Measurements from ENCODE around the gene NBEA.
"Not testable (repeated sequence)": the region's sequence is repeated elsewhere in the genome, so short reads cannot be mapped to it uniquely, and the experiment has no call there.

NBEA gene, protein sequence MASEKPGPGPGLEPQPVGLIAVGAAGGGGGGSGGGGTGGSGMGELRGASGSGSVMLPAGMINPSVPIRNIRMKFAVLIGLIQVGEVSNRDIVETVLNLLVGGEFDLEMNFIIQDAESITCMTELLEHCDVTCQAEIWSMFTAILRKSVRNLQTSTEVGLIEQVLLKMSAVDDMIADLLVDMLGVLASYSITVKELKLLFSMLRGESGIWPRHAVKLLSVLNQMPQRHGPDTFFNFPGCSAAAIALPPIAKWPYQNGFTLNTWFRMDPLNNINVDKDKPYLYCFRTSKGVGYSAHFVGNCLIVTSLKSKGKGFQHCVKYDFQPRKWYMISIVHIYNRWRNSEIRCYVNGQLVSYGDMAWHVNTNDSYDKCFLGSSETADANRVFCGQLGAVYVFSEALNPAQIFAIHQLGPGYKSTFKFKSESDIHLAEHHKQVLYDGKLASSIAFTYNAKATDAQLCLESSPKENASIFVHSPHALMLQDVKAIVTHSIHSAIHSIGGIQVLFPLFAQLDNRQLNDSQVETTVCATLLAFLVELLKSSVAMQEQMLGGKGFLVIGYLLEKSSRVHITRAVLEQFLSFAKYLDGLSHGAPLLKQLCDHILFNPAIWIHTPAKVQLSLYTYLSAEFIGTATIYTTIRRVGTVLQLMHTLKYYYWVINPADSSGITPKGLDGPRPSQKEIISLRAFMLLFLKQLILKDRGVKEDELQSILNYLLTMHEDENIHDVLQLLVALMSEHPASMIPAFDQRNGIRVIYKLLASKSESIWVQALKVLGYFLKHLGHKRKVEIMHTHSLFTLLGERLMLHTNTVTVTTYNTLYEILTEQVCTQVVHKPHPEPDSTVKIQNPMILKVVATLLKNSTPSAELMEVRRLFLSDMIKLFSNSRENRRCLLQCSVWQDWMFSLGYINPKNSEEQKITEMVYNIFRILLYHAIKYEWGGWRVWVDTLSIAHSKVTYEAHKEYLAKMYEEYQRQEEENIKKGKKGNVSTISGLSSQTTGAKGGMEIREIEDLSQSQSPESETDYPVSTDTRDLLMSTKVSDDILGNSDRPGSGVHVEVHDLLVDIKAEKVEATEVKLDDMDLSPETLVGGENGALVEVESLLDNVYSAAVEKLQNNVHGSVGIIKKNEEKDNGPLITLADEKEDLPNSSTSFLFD (N-terminal part only)

GRCh38 chr13:34941835-34942731, at the start of gene NBEA:
TSS of gene NBEA (plus strand) at chr13:34942270. CDS start at chr13:34942821, 551 bp downstream.
- peak; percentile 86 for DNase-seq

DNA sequence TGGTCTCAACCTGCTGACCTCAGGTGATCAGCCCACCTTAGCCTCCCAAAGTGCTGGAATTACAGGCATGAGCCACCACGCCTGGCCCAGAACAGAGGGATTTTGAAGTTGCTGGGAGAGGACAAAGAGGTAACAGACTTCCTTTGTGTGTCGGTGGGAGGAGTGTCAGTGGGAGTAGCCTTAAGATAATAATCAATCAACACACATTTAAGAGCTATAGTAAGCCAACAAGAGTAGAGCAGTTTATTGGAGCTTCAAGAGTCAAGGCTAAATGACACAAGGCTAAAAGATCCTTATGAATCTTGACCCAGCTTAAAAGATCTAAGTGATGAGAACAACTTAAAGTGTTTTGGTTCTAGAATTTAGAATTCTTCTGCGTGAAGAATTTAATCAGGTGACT, 47.3 kb upstream of the NBEA start:
- DNase-seq, result no peak

GRCh38 chr13:34897220-34897619, 44.9 kb upstream of the NBEA start:
- DNase-seq, result no peak

- no peak for DNase-seq
Measured at GRCh38 chr13:34899888-34900287, 42.2 kb upstream of the NBEA start.

DNA sequence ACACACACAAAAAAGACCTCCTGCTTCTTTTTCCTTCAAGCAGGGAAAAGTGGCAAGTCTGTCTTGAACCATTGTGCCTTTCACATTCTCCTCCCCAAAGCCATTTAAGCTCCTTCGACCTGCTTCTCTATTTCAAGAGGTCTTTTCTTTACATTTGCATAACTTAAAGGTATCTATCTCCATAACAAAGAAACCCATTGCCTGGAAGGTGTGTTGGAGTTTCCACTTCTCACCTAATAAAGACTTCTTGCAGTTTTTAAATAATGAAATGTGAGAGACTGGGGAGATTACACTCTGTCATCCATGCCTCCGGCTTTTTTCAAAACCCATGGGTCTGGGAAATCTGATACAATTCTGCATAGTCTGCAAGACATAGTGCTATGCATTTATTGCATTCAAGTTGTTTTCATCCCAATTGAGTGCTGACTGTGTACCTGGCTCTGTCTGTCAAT, 41.8 kb upstream of the NBEA start:
- DNase-seq, result no peak

- DNase-seq, result peak; percentile 2
Measured at GRCh38 chr13:34901572-34901971, 40.5 kb upstream of the NBEA start.

DNA sequence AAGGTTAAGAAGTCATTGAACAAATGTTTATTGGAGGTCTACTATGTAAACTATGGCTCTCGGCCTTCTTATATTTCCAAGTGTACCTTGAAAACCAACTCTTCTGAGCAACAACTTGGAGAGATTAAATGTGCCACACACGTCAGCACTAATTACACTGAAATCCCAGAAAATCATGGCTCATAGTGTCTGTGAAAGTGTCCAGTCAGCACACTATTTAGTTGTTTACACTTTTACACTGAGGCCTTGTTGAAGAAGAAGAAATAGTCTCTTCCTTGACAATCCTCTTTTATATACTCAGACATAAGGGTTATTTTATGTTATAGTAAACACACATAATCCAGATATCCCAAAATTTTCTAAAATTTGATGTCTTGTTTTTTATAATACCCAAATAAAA, 30.9 kb upstream of the NBEA start:
- DNase-seq, result no peak

DNA sequence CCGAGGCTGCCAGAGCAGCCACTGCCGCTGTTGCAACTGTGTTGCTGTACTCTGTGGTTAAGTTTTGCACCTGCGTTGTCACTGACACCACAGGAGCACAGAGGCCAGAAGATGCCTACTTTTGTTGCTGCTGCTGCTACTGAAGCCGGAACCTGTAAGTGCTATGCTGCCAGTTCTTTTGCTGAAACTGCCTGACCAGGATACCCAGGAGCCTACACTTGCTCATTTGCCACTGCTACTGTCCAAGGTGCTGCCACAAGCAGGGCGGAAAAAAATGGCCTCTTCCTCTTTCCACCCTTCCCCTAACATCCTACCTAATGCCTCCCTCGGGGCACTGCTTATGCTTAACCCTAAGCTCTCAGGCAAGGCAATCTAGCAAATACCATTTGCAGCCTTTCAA, 29.0 kb upstream of the NBEA start:
- DNase-seq, result no peak

DNA sequence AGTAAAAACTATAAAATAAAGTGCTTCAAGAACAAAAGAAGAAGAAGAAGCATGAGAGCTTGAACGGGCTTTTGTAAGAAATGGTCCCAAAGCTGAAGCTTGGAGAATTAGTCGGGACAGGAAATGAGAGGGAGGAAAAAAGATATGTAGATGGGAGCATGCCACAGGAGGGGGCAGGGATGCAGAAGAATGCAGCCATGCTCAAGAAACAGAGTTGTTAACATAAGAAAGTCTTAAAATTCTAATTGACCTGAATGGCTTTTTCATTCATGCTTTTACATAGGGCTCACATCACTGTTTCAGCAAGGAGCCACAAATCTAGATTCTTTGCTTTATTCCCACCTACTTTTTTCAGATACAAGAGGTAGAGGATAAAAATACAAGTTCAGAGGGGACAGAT, 27.7 kb upstream of the NBEA start:
- no peak for DNase-seq

GRCh38 chr13:34926508-34926907, 15.6 kb upstream of the NBEA start:
- no peak for DNase-seq

GRCh38 chr13:34928676-34929075, 13.4 kb upstream of the NBEA start:
- DNase-seq, result not testable (repeated sequence)

- no peak for DNase-seq
Measured at GRCh38 chr13:34931572-34931971, 10.5 kb upstream of the NBEA start.

GRCh38 chr13:34933349-34933748, 8.7 kb upstream of the NBEA start:
- no peak for DNase-seq

GRCh38 chr13:34933786-34934185, 8.3 kb upstream of the NBEA start:
- DNase-seq, result no peak

GRCh38 chr13:34935841-34936240, 6.2 kb upstream of the NBEA start:
- no peak for DNase-seq

DNA sequence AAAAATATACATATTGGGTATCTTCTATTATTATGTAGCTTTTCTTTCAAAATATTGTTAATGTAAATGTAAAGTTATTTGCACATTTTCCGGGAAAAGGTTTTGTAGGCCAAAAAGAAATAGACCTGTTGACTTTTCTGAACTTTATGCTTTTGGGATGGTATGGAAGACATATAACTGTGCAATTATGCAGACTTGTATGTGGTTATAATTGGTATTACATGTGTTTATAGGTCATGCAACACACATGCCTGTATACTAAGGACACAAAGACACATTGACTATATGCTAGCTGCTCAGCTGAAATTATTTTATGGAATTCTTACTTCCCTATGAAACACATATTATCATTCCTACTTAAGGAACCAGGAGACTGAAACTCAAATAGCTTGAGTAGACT, 2.3 kb upstream of the NBEA start:
- DNase-seq, result no peak

DNA sequence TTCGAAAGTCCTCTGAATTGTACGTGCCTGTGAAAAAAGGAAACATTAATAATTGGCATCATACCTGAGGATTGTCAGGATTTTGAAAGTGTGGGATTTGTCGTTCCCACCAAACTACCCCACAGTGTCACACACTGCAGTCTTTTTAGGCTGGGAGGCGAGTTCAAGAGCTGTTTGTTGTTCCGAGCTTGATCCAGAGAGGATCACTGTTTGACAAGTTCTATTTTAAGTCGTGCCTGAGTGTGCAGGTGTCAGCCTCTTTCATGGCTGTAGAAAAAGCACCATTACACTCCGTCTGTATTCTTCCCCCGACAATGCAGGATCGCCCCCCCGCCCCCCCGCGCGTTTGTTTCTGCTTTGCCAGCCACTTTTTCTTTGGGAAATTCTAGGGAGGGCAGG, 635 bp upstream of the NBEA start:
- DNase-seq, result no peak

DNA sequence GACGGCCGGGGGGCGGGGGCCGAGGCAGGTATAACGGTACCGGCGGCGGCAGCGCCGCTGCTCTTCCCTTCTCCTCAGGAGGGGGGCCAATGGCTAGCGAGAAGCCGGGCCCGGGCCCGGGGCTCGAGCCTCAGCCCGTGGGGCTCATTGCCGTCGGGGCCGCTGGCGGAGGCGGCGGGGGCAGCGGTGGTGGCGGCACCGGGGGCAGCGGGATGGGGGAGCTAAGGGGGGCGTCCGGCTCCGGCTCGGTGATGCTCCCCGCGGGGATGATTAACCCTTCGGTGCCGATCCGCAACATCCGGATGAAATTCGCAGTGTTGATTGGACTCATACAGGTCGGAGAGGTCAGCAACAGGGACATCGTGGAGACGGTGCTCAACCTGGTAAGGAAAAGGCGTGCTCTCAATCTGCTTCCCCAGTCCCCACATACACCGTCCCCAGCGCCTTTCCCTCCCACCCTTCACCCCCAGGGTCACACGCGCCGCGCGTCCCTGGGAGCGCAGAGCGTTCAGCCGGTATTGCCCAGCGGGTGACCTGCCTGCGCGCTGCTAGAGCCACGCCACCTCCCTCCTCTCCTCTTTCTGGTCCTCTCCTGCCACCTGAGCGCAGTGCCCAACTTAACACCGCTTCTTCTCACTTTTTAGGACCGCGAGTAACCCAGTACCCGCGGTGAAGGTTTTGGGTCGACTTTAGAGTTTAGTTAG, 814 bp downstream of the NBEA start:
- DNase-seq, result peak; percentile 52

GRCh38 chr13:34943436-34944273, 1.6 kb downstream of the NBEA start:
- DNase-seq, result peak; percentile 57

DNA sequence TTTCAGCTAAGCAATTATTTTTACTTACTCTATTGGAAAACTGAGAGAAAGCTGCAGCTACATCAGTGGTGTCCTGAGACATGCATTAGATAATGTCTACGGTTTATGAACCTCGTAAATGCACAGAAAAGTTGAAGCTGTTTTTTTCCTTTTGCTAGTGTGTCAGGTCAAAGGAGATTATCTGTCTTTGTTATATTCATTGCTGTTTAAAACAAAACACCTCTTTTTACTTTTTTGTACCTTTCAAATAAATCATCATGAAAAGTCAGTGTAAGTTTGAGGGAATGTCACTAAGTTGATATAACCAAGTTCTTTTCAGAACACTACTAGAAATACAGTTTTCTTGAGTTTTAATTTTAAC, 2.2 kb downstream of the NBEA start:
- no peak for DNase-seq

- DNase-seq, result no peak
Measured at GRCh38 chr13:34944751-34945150, 2.7 kb downstream of the NBEA start.

All from NCI-H2171 treated with DMSO at 0.1 percent for 48 hours (cell line).